PC-3 (cell line): ENCODE results near the gene HSPB6. TPM values are rescaled to one million over a fixed set of nuclear protein-coding genes. Genes with fewer than 3 reads are reported as not detected.
A peak's percentile ranks its signal among the peaks of the same experiment; 100 is the strongest.

Experiments
- ATAC-seq: fragments of 200-7000 bp; cut with Tn5 transposase; 2 replicates; pipeline ENCODE4 v1.9.1; 2020; ENCODE audit warnings: mild to moderate bottlenecking, moderate library complexity
- BruUV-seq: library from RNA; stranded (reverse); fragments of 400-500 nt; replicated peaks from 2 replicates; lab custom pipeline; 2021; lab: Mats Ljungman, UMichigan
- CTCF ChIA-PET: fragments of 300-600 bp; sonication (Branson Sonifier 250); formaldehyde crosslinking; loops from one replicate; lab custom pipeline; 2022; ENCODE audit warnings: antibody characterized with exemption; lab: Charles Lee
- POLR2A ChIA-PET: fragments of 300-600 bp; sonication (Branson Sonifier 250); formaldehyde crosslinking; loops from one replicate; lab custom pipeline; 2022; ENCODE audit warnings: antibody characterized with exemption; ENCODE audit not compliant: unreplicated experiment; lab: Charles Lee
- DNase-seq: peaks from one replicate; pipeline ENCODE4 v3.0.0-alpha.2; 2015
- H2AFZ ChIP-seq: fragments of 300-600 bp; sonication (generic); 2 replicates; pipeline ENCODE4 v1.6.0; 2016; ENCODE audit warnings: antibody characterized with exemption, low read length
- H3F3A ChIP-seq: fragments of 300-600 bp; sonication (generic); one replicate; pipeline ENCODE4 v1.6.0; 2017; ENCODE audit warnings: antibody characterized with exemption, low read length, control low read depth, mild to moderate bottlenecking; ENCODE audit not compliant: unreplicated experiment
- H3K27ac ChIP-seq: fragments of 300-600 bp; sonication (generic); 2 replicates; pipeline ENCODE4 v1.5.1; 2016; ENCODE audit warnings: mild to moderate bottlenecking, low read length
- H3K27me3 ChIP-seq: fragments of 300-600 bp; sonication (generic); 2 replicates; pipeline ENCODE4 v1.6.1; 2016; ENCODE audit warnings: low read length, mixed read lengths
- H3K36me3 ChIP-seq: fragments of 300-600 bp; sonication (generic); 2 replicates; pipeline ENCODE4 v1.6.1; 2016; ENCODE audit warnings: low read depth, mixed run types, low read length, mixed read lengths
- H3K4me1 ChIP-seq: fragments of 300-600 bp; sonication (generic); 2 replicates; pipeline ENCODE4 v1.5.1; 2016; ENCODE audit warnings: low read length; ENCODE audit not compliant: insufficient read depth
- H3K4me2 ChIP-seq: fragments of 300-600 bp; sonication (generic); 2 replicates; pipeline ENCODE4 v1.6.0; 2016; ENCODE audit warnings: low read length
- H3K4me3 ChIP-seq: fragments of 300-600 bp; sonication (generic); 2 replicates; pipeline ENCODE4 v1.5.1; 2016; ENCODE audit warnings: mild to moderate bottlenecking, low read length, mixed read lengths
- H3K79me2 ChIP-seq: fragments of 300-600 bp; sonication (generic); 2 replicates; pipeline ENCODE4 v1.6.1; 2017; ENCODE audit warnings: low read length, mixed read lengths
- H3K9ac ChIP-seq: fragments of 300-600 bp; sonication (generic); 2 replicates; pipeline ENCODE4 v1.6.0; 2016; ENCODE audit warnings: mild to moderate bottlenecking, low read length
- H3K9me2 ChIP-seq: fragments of 300-600 bp; sonication (generic); replicated peaks from 2 replicates; pipeline ENCODE4 v1.6.1; 2016; ENCODE audit warnings: mixed run types, low read length, mixed read lengths
- H3K9me3 ChIP-seq: fragments of 300-600 bp; sonication (generic); 2 replicates; pipeline ENCODE4 v1.6.1; 2016; ENCODE audit warnings: low read length, mixed read lengths
- H4K20me1 ChIP-seq: fragments of 300-600 bp; sonication (generic); 2 replicates; pipeline ENCODE4 v1.6.1; 2016; ENCODE audit warnings: low read length, mixed read lengths
- EZH2 ChIP-seq: fragments of 300-600 bp; sonication (generic); IDR thresholded peaks from one replicate; pipeline ENCODE4 v1.6.1; 2017; ENCODE audit warnings: antibody characterized with exemption, mild to moderate bottlenecking, low read length; ENCODE audit not compliant: unreplicated experiment
- EZH2phosphoT487 ChIP-seq: fragments of 300-600 bp; sonication (generic); IDR thresholded peaks from 2 replicates; pipeline ENCODE4 v1.6.1; 2018; ENCODE audit warnings: mild to moderate bottlenecking, antibody characterized with exemption, low read length, borderline replicate concordance
- intact Hi-C: fragments of 100-400 bp; cut with micrococcal nuclease; formaldehyde crosslinking; loops from 2 replicates; pipeline ENCODE4 v1.9.0; 2023
- total RNA-seq: library from RNA; depleted of rRNA; stranded (reverse); fragments of >200 nt; gene quantifications from 2 replicates; pipeline ENCODE4 v1.2.3, GENCODE V29; 2014
- TF ChIP-seq, protein P1 (sequence below): fragments of 300-600 bp; sonication (generic); conservative IDR thresholded peaks from 2 replicates; pipeline ENCODE4 v1.5.1; 2017; ENCODE audit warnings: antibody characterized with exemption, low read depth, mild to moderate bottlenecking, low read length

The HSPB6 gene
- total RNA-seq, 1 experiment from 2014 or later = not detected

- H3K27me3 ChIP-seq = no peaks in the 10 kb centered on the region
- BruUV-seq = no TSS peak
- H3K9me2 ChIP-seq = no peaks in the 10 kb centered on the region
- H3K79me2 ChIP-seq = peaks cover 13% of the 10 kb centered on the region
- DNase-seq (no peak), ATAC-seq (no peak)
- no peaks in the 10 kb centered on the region for H3K9me3 ChIP-seq
- ChIA-PET CTCF (no interaction called here), POLR2A (no interaction called here)
- no peak overlapping the region for H3K4me2 ChIP-seq
- peaks cover 3% of the 10 kb centered on the region for H3F3A ChIP-seq
- no peak overlapping the region for H2AFZ ChIP-seq
- no peak overlapping the region for H3K4me3 ChIP-seq
- intact Hi-C loops = no loop called here
- no peak overlapping the region for H3K9ac ChIP-seq
- no peaks in the 10 kb centered on the region for H4K20me1 ChIP-seq
- peaks cover 15% of the 10 kb centered on the region for H3K4me1 ChIP-seq
- no peak overlapping the region for H3K27ac ChIP-seq
- no peaks in the 10 kb centered on the region for H3K36me3 ChIP-seq
- TF ChIP-seq, protein P1, sequence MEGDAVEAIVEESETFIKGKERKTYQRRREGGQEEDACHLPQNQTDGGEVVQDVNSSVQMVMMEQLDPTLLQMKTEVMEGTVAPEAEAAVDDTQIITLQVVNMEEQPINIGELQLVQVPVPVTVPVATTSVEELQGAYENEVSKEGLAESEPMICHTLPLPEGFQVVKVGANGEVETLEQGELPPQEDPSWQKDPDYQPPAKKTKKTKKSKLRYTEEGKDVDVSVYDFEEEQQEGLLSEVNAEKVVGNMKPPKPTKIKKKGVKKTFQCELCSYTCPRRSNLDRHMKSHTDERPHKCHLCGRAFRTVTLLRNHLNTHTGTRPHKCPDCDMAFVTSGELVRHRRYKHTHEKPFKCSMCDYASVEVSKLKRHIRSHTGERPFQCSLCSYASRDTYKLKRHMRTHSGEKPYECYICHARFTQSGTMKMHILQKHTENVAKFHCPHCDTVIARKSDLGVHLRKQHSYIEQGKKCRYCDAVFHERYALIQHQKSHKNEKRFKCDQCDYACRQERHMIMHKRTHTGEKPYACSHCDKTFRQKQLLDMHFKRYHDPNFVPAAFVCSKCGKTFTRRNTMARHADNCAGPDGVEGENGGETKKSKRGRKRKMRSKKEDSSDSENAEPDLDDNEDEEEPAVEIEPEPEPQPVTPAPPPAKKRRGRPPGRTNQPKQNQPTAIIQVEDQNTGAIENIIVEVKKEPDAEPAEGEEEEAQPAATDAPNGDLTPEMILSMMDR = no peak
- TF ChIP-seq EZH2 (no peak), EZH2phosphoT487 (no peak)
Measured at GRCh38 chr19:35752746-35753350, 4.0 kb downstream of the HSPB6 start.

GRCh38 chr19:35751839-35752745 is 4.7 kb downstream of the HSPB6 start:
- no peak for ATAC-seq
- DNase-seq = no peak
- no peaks in the 10 kb centered on the region for H3K9me2 ChIP-seq
- ChIA-PET CTCF (no interaction called here), POLR2A (no interaction called here)
- H3K79me2 ChIP-seq = peaks cover 13% of the 10 kb centered on the region
- H2AFZ ChIP-seq = no peak overlapping the region
- H3K27me3 ChIP-seq = no peaks in the 10 kb centered on the region
- H4K20me1 ChIP-seq = no peaks in the 10 kb centered on the region
- H3K36me3 ChIP-seq = no peaks in the 10 kb centered on the region
- peaks cover 13% of the 10 kb centered on the region for H3K4me1 ChIP-seq
- no peak overlapping the region for H3K4me3 ChIP-seq
- H3K27ac ChIP-seq = no peak overlapping the region
- H3F3A ChIP-seq = peaks cover 2% of the 10 kb centered on the region
- no TSS peak for BruUV-seq
- no peaks in the 10 kb centered on the region for H3K9me3 ChIP-seq
- no peak overlapping the region for H3K9ac ChIP-seq
- no peak overlapping the region for H3K4me2 ChIP-seq
- TF ChIP-seq EZH2phosphoT487 = no peak
- intact Hi-C loops = no loop called here

DNA sequence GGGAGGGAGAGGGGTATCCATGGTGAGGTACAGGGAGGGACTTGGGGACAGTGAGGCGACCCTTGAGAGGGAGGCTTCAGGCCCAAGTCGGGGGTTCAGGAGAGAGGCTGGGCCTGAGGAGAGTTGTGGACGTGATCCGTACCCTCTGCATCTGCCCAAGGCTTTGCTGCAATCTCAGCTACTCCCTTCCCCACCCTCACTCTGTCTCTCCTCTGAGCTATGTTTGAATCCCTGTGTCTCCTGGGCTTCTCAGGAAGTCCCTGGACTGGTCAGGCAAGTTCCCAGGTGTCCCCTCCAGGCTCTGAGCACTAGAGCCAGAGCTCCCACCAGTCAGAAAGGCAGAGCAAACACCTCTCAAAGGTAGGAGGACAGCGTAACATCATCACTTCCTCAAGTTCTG is 6.7 kb downstream of the HSPB6 start:
- DNase-seq (peak; percentile 6), ATAC-seq (no peak)
- BruUV-seq = no TSS peak
- CTCF ChIA-PET = no interaction called here
- no peaks in the 10 kb centered on the region for H3K9me3 ChIP-seq
- POLR2A ChIA-PET = no interaction called here
- H3K36me3 ChIP-seq = no peaks in the 10 kb centered on the region
- no peaks in the 10 kb centered on the region for H3K27me3 ChIP-seq
- peaks cover 18% of the 10 kb centered on the region for H3K4me1 ChIP-seq
- no peaks in the 10 kb centered on the region for H3K9me2 ChIP-seq
- no peak overlapping the region for H3K4me3 ChIP-seq
- TF ChIP-seq EZH2 (no peak), EZH2phosphoT487 (no peak)
- TF ChIP-seq, protein P1 = no peak
- H3F3A ChIP-seq = no peaks in the 10 kb centered on the region
- no peak overlapping the region for H2AFZ ChIP-seq
- H3K9ac ChIP-seq = no peak overlapping the region
- peaks cover 26% of the 10 kb centered on the region for H3K79me2 ChIP-seq
- H3K27ac ChIP-seq = no peak overlapping the region
- intact Hi-C loops = no loop called here
- no peaks in the 10 kb centered on the region for H4K20me1 ChIP-seq
- H3K4me2 ChIP-seq = peak overlapping the region; percentile 97; the same call in 1 of the 2 replicates
